CD4-positive, alpha-beta T cell treated with Interleukin-15 for 1 hour (primary cell): ENCODE measurements around the gene KLHL8.

Experiments
- DNase-seq: peaks from one replicate; pipeline ENCODE4 v3.0.0-alpha.2; 2020

The KLHL8 gene

GRCh38 chr4:87220094-87220822, at the start of gene KLHL8:
KLHL8 (minus strand) TSS chr4:87220618; CDS start chr4:87195539, 25,079 bp downstream.
- peak; percentile 89 for DNase-seq

GRCh38 chr4:87270144-87270543, 49.7 kb upstream of the KLHL8 start:
- DNase-seq, result no peak

- no peak for DNase-seq
Measured at GRCh38 chr4:87268411-87268810, 48.0 kb upstream of the KLHL8 start.

- DNase-seq, result no peak
Measured at GRCh38 chr4:87266986-87267385, 46.6 kb upstream of the KLHL8 start.

- DNase-seq, result no peak
Measured at GRCh38 chr4:87262886-87263285, 42.5 kb upstream of the KLHL8 start.

- DNase-seq, result no peak
Measured at GRCh38 chr4:87260477-87260876, 40.1 kb upstream of the KLHL8 start.

- no peak for DNase-seq
Measured at GRCh38 chr4:87258677-87259076, 38.3 kb upstream of the KLHL8 start.

GRCh38 chr4:87257523-87257922, 37.1 kb upstream of the KLHL8 start:
- DNase-seq, result no peak

- DNase-seq, result no peak
Measured at GRCh38 chr4:87255755-87256154, 35.3 kb upstream of the KLHL8 start.

- DNase-seq, result no peak
Measured at GRCh38 chr4:87251106-87251505, 30.7 kb upstream of the KLHL8 start.

GRCh38 chr4:87250294-87250693, 29.9 kb upstream of the KLHL8 start:
- DNase-seq, result no peak

GRCh38 chr4:87249332-87250019, 29.1 kb upstream of the KLHL8 start:
- DNase-seq, result no peak

GRCh38 chr4:87243426-87244053, 23.1 kb upstream of the KLHL8 start:
- no peak for DNase-seq

GRCh38 chr4:87241336-87241735, 20.9 kb upstream of the KLHL8 start:
- no peak for DNase-seq

GRCh38 chr4:87240341-87240740, 19.9 kb upstream of the KLHL8 start:
- DNase-seq, result no peak

- no peak for DNase-seq
Measured at GRCh38 chr4:87239821-87240220, 19.4 kb upstream of the KLHL8 start.

GRCh38 chr4:87239194-87239593, 18.8 kb upstream of the KLHL8 start:
- no peak for DNase-seq

- no peak for DNase-seq
Measured at GRCh38 chr4:87236861-87237260, 16.4 kb upstream of the KLHL8 start.

- no peak for DNase-seq
Measured at GRCh38 chr4:87235020-87235671, 14.7 kb upstream of the KLHL8 start.

- DNase-seq, result no peak
Measured at GRCh38 chr4:87232216-87232615, 11.8 kb upstream of the KLHL8 start.

- DNase-seq, result no peak
Measured at GRCh38 chr4:87230806-87231205, 10.4 kb upstream of the KLHL8 start.

GRCh38 chr4:87229979-87230378, 9.6 kb upstream of the KLHL8 start:
- DNase-seq, result no peak

- DNase-seq, result no peak
Measured at GRCh38 chr4:87228262-87228860, 7.9 kb upstream of the KLHL8 start.
